A549 (cell line): ENCODE data around the gene PTTG1IP. TPM values are rescaled to one million over a fixed set of nuclear protein-coding genes. Genes with fewer than 3 reads are reported as not detected.

ENCODE experiments used
- CHD4 ChIP-seq: fragments of 200-600 bp; sonication (generic); IDR thresholded peaks from 2 replicates; pipeline ENCODE4 v1.6.1; 2016; ENCODE audit warnings: antibody characterized with exemption, mild to moderate bottlenecking, borderline replicate concordance
- ELK1 ChIP-seq: fragments of 150-350 bp; IDR thresholded peaks from 2 replicates; pipeline ENCODE4 v1.6.1; 2014; ENCODE audit warnings: low read depth, mild to moderate bottlenecking, low read length
- EP300 ChIP-seq, 2 experiments: fragments of >200 bp; sonication (Bioruptor Twin); formaldehyde crosslinking; IDR thresholded peaks; 2 replicates in 1 of 2; 3 replicates in 1 of 2; pipeline ENCODE4 v1.6.1; 2016 to 2017
- ESRRA ChIP-seq: fragments of 150-350 bp; IDR thresholded peaks from 2 replicates; pipeline ENCODE4 v1.6.1; 2014; ENCODE audit warnings: mild to moderate bottlenecking, low read length, borderline replicate concordance
- FOSL2 ChIP-seq, 2 experiments: fragments of 450-650 bp in 1 of 2; fragments of >200 bp in 1 of 2; sonication (Bioruptor Twin) in 1 of 2; formaldehyde crosslinking; IDR thresholded peaks; 2 replicates each; pipeline versions ENCODE4 v1.5.0 to v1.6.1; 2016 to 2020; ENCODE audit warnings: mild to moderate bottlenecking in 1 of 2, moderate library complexity in 1 of 2
- HES2 ChIP-seq: fragments of >200 bp; sonication (Bioruptor Twin); formaldehyde crosslinking; IDR thresholded peaks from 2 replicates; pipeline ENCODE4 v1.6.1; 2016
- HEYL ChIP-seq: fragments of 250-450 bp; sonication (Bioruptor Pico); IDR thresholded peaks from 2 replicates; pipeline ENCODE4 v1.8.0; 2021; ENCODE audit warnings: mild to moderate bottlenecking, moderate library complexity
- HOXA7 ChIP-seq: fragments of 250-450 bp; sonication (Bioruptor Pico); IDR thresholded peaks from 2 replicates; pipeline ENCODE4 v1.5.0; 2020; ENCODE audit warnings: mild to moderate bottlenecking, moderate library complexity
- HOXB5 ChIP-seq: fragments of 250-450 bp; sonication (Bioruptor Pico); IDR thresholded peaks from 2 replicates; pipeline ENCODE4 v1.5.0; 2020; ENCODE audit warnings: mild to moderate bottlenecking, moderate library complexity
- KDM1A ChIP-seq: fragments of 200-600 bp; sonication (generic); IDR thresholded peaks from 2 replicates; pipeline ENCODE4 v1.6.1; 2016; ENCODE audit warnings: low read depth, mild to moderate bottlenecking
- KDM5A ChIP-seq: fragments of 200-600 bp; sonication (generic); IDR thresholded peaks from 2 replicates; pipeline ENCODE4 v1.6.1; 2016; ENCODE audit warnings: antibody characterized with exemption, mild to moderate bottlenecking
- POLR2AphosphoS2 ChIP-seq: conservative IDR thresholded peaks from 2 replicates; pipeline ENCODE4 v1.6.1; 2012; ENCODE audit warnings: low read length, improper control_type of control experiment, inconsistent platforms
- RCOR1 ChIP-seq: fragments of 150-350 bp; IDR thresholded peaks from 2 replicates; pipeline ENCODE4 v1.6.1; 2014; ENCODE audit warnings: antibody characterized with exemption, low read length, low read depth
- RFX5 ChIP-seq: fragments of 450-650 bp; IDR thresholded peaks from 2 replicates; pipeline ENCODE4 v1.7.1; 2014; ENCODE audit warnings: antibody characterized with exemption, mild to moderate bottlenecking, moderate library complexity
- ZFP36 ChIP-seq: fragments of 450-650 bp; IDR thresholded peaks from 2 replicates; pipeline ENCODE4 v1.6.1; 2014; ENCODE audit warnings: borderline replicate concordance; ENCODE audit not compliant: partially characterized antibody
- ZSCAN20 ChIP-seq: fragments of 250-450 bp; sonication (Bioruptor Pico); IDR thresholded peaks from 2 replicates; pipeline ENCODE4 v1.8.0; 2022; ENCODE audit warnings: mild to moderate bottlenecking, moderate library complexity
- polyA plus RNA-seq, 4 experiments: library from polyadenylated mRNA; depleted of rRNA in 3 of 4; stranded (reverse); fragments of >200 nt; fragmentation: RNase III in 1 of 4; extraction: RNeasy Plus Mini Kit Qiagen cat#74134 plus additional on column Dnase treatment in 1 of 4; gene quantifications; 2 replicates in 3 of 4; 3 replicates in 1 of 4; pipeline ENCODE4 v1.2.3, GENCODE V29; 2011 to 2017
- TF ChIP-seq, protein P1 (sequence below): fragments of 200-600 bp; sonication (generic); IDR thresholded peaks from 2 replicates; pipeline ENCODE4 v1.6.1; 2016; ENCODE audit warnings: antibody characterized with exemption, mild to moderate bottlenecking, moderate library complexity
- TF ChIP-seq, protein P2 (sequence below): fragments of >200 bp; sonication (Bioruptor Twin); formaldehyde crosslinking; IDR thresholded peaks from 3 replicates; pipeline ENCODE4 v1.5.1; 2016
- TF ChIP-seq, protein P3 (sequence below): fragments of 450-650 bp; IDR thresholded peaks from 2 replicates; pipeline ENCODE4 v1.6.1; 2014; ENCODE audit warnings: antibody characterized with exemption
- TF ChIP-seq, protein P4 (sequence below): IDR thresholded peaks from 2 replicates; pipeline ENCODE4 v1.6.1; 2012

The PTTG1IP gene
- polyA plus RNA-seq, 2 of the 4 experiments (the other 2 are of a cell fraction) = 98.7 to 99.4 TPM

- TF ChIP-seq ELK1 (no peak), KDM5A (no peak), CHD4 (no peak), POLR2AphosphoS2 (no peak), HOXA7 (CRISPR knock-in tag) (no peak), HOXB5 (CRISPR knock-in tag) (peak; percentile 93), ZSCAN20 (CRISPR knock-in tag) (no peak), RFX5 (no peak), ZFP36 (no peak), KDM1A (no peak), FOSL2 (IDR thresholded peaks at IDR 0.05) (no peak), FOSL2 (CRISPR knock-in tag; IDR thresholded peaks at IDR 0.05) (peak; percentile 54), RCOR1 (no peak), HEYL (CRISPR knock-in tag) (no peak), EP300 (IDR thresholded peaks at IDR 0.05) (no peak), HES2 (no peak), ESRRA (no peak)
- TF ChIP-seq, protein P1, sequence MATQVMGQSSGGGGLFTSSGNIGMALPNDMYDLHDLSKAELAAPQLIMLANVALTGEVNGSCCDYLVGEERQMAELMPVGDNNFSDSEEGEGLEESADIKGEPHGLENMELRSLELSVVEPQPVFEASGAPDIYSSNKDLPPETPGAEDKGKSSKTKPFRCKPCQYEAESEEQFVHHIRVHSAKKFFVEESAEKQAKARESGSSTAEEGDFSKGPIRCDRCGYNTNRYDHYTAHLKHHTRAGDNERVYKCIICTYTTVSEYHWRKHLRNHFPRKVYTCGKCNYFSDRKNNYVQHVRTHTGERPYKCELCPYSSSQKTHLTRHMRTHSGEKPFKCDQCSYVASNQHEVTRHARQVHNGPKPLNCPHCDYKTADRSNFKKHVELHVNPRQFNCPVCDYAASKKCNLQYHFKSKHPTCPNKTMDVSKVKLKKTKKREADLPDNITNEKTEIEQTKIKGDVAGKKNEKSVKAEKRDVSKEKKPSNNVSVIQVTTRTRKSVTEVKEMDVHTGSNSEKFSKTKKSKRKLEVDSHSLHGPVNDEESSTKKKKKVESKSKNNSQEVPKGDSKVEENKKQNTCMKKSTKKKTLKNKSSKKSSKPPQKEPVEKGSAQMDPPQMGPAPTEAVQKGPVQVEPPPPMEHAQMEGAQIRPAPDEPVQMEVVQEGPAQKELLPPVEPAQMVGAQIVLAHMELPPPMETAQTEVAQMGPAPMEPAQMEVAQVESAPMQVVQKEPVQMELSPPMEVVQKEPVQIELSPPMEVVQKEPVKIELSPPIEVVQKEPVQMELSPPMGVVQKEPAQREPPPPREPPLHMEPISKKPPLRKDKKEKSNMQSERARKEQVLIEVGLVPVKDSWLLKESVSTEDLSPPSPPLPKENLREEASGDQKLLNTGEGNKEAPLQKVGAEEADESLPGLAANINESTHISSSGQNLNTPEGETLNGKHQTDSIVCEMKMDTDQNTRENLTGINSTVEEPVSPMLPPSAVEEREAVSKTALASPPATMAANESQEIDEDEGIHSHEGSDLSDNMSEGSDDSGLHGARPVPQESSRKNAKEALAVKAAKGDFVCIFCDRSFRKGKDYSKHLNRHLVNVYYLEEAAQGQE = no peak
- TF ChIP-seq, protein P2, sequence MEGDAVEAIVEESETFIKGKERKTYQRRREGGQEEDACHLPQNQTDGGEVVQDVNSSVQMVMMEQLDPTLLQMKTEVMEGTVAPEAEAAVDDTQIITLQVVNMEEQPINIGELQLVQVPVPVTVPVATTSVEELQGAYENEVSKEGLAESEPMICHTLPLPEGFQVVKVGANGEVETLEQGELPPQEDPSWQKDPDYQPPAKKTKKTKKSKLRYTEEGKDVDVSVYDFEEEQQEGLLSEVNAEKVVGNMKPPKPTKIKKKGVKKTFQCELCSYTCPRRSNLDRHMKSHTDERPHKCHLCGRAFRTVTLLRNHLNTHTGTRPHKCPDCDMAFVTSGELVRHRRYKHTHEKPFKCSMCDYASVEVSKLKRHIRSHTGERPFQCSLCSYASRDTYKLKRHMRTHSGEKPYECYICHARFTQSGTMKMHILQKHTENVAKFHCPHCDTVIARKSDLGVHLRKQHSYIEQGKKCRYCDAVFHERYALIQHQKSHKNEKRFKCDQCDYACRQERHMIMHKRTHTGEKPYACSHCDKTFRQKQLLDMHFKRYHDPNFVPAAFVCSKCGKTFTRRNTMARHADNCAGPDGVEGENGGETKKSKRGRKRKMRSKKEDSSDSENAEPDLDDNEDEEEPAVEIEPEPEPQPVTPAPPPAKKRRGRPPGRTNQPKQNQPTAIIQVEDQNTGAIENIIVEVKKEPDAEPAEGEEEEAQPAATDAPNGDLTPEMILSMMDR = no peak
- TF ChIP-seq, protein P3, sequence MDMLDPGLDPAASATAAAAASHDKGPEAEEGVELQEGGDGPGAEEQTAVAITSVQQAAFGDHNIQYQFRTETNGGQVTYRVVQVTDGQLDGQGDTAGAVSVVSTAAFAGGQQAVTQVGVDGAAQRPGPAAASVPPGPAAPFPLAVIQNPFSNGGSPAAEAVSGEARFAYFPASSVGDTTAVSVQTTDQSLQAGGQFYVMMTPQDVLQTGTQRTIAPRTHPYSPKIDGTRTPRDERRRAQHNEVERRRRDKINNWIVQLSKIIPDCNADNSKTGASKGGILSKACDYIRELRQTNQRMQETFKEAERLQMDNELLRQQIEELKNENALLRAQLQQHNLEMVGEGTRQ = no peak
- TF ChIP-seq, protein P4, sequence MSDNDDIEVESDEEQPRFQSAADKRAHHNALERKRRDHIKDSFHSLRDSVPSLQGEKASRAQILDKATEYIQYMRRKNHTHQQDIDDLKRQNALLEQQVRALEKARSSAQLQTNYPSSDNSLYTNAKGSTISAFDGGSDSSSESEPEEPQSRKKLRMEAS = no peak
Measured at GRCh38 chr21:44817914-44818639, 55.4 kb downstream of the PTTG1IP start, which contains the start of gene SUMO3 (continued).
